Activated naive CD8-positive, alpha-beta T cell treated with anti-CD3 and anti-CD28 coated beads, Interleukin-2, amount 10 ng/mL, durations not matched to agents 7 days and 5 days (primary cell): ENCODE results near the gene ACTN1. TPM values are rescaled to one million over a fixed set of nuclear protein-coding genes. Genes with fewer than 3 reads are reported as not detected.

Experiments used
- ATAC-seq: fragments of 150-1000 bp; cut with Tn5 transposase; one replicate; pipeline ENCODE4 v1.10.0; 2021; ENCODE audit warnings: low read depth, moderate library complexity
- POLR2A ChIA-PET: fragments of 350-600 bp; sonication (Branson Sonifier 250); formaldehyde crosslinking; loops from one replicate; lab custom pipeline; 2021; ENCODE audit warnings: antibody characterized with exemption; lab: Charles Lee
- DNase-seq: peaks from one replicate; pipeline ENCODE4 v3.0.0; 2021
- H3K27ac Mint-ChIP-seq: one replicate; pipeline ENCODE4 v1.8.0; 2022; ENCODE audit warnings: mild to moderate bottlenecking, mixed read lengths
- H3K27me3 Mint-ChIP-seq: one replicate; pipeline ENCODE4 v1.8.0; 2022; ENCODE audit warnings: mild to moderate bottlenecking, moderate library complexity, mixed read lengths
- H3K36me3 Mint-ChIP-seq: one replicate; pipeline ENCODE4 v1.8.0; 2021; ENCODE audit warnings: mild to moderate bottlenecking, mixed read lengths
- H3K4me1 Mint-ChIP-seq: one replicate; pipeline ENCODE4 v1.8.0; 2021; ENCODE audit warnings: mixed read lengths
- H3K4me3 Mint-ChIP-seq: one replicate; pipeline ENCODE4 v1.8.0; 2022; ENCODE audit warnings: mild to moderate bottlenecking, moderate library complexity, mixed read lengths
- H3K9me3 Mint-ChIP-seq: one replicate; pipeline ENCODE4 v1.8.0; 2021; ENCODE audit warnings: mixed read lengths
- total RNA-seq, 2 experiments: library from RNA; stranded (reverse); gene quantifications; one replicate each; pipeline ENCODE4 v1.2.3, GENCODE V29; 2021

The ACTN1 gene
- total RNA-seq, 2 experiments from 2014 or later: 63.8 to 71.5 TPM

DNA sequence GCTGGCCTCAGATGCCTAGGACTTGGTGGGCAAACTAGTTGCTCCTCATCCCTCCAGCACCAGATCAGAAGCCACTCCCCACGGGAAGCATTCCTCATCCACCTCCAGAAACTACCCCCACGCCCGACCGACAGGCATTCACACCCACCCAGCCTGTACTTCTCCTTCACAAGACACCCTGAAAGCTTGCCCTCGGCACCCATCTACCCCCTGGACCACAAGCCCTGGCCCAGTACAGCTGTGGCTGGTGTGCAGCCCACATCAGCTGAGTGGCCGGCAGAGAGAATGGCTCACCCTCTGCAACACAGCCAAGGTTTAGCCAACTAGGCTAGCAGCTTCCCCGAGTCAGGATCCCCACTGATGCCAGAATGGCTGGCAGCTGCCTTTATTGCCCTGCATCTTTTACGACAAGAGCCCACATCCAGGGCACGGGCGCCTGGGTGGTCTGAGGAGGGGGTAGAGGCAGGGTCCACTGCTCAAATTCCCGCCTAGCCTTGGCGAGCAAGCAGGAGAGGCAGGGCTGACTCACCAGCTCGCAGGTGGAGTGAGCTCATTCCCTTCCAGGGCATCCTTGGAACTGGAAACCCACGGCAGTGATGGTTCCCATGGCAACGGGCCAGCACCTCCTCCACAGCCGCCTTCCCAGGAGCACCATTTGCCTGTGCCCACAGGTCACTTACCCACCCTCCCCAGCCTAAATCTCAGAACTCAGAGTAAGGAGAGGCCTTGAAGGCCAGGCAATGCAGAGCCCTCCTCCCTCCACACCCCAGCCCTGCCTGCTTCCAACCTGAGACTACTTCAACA lies 17.1 kb downstream of the ACTN1 start:
- Mint-ChIP-seq H3K4me1 (peaks cover 55% of the 10 kb centered on the region), H3K4me3 (no peak overlapping the region), H3K36me3 (peaks cover 9% of the 10 kb centered on the region), H3K27me3 (no peaks in the 10 kb centered on the region), H3K9me3 (no peaks in the 10 kb centered on the region), H3K27ac (peak overlapping the region; percentile 46)
- POLR2A ChIA-PET: interaction anchor here (1.0 kb wide), 1 partner anchor 95 kb away, joined by 3 read pairs; no protein-coding TSS in a partner anchor
- DNase-seq (no peak), ATAC-seq (no peak)

DNA sequence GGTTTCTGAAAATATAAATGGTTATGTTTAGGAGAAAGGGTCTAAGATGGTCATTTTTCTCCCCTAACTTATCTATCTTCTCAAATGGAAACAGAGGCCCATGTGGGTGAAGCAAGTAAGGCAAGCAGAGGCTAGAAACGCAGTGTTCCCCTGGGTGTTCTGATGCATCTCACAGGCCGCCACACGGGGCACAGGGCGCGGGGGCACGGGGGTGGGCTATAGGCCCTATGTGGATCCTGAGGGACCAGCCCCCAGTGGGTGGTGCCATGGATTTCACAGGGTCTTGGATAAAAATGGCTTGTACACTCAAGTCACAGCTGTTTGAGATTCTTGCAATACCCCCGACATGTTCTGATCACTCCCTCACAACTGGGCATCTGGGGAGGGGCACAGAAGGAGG lies 17.7 kb downstream of the ACTN1 start:
- H3K4me1 Mint-ChIP-seq: peaks cover 58% of the 10 kb centered on the region
- POLR2A ChIA-PET: no interaction called here
- no peak for DNase-seq
- peaks cover 9% of the 10 kb centered on the region for H3K36me3 Mint-ChIP-seq
- H3K9me3 Mint-ChIP-seq: no peaks in the 10 kb centered on the region
- H3K27ac Mint-ChIP-seq: no peak overlapping the region
- ATAC-seq: no peak
- H3K4me3 Mint-ChIP-seq: no peak overlapping the region
- no peaks in the 10 kb centered on the region for H3K27me3 Mint-ChIP-seq

DNA sequence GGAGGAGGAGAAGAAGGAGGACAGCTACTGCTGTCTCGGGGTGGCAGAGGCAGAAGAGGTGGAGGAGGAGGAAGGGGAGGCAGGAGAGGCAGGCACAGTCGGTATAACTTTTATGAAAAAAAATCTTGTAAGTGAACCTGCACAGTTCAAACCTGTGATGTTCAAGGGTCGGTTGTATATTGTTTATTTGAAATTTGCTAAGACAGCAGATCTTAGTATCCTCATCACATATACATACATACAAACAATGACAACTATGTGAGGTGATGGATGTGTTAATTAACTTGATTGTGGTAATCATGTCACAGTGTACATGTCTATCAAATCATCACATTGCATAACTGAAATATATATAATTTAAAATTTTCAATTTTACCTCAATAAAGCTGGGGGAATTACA lies 19.0 kb downstream of the ACTN1 start:
- peaks cover 61% of the 10 kb centered on the region for H3K4me1 Mint-ChIP-seq
- no peaks in the 10 kb centered on the region for H3K27me3 Mint-ChIP-seq
- POLR2A ChIA-PET: interaction anchor here (0.7 kb wide), 1 partner anchor 22 kb away, joined by 3 read pairs; no protein-coding TSS in a partner anchor
- H3K36me3 Mint-ChIP-seq: peaks cover 11% of the 10 kb centered on the region
- no peak overlapping the region for H3K4me3 Mint-ChIP-seq
- no peak for DNase-seq
- H3K9me3 Mint-ChIP-seq: no peaks in the 10 kb centered on the region
- no peak for ATAC-seq
- no peak overlapping the region for H3K27ac Mint-ChIP-seq

DNA sequence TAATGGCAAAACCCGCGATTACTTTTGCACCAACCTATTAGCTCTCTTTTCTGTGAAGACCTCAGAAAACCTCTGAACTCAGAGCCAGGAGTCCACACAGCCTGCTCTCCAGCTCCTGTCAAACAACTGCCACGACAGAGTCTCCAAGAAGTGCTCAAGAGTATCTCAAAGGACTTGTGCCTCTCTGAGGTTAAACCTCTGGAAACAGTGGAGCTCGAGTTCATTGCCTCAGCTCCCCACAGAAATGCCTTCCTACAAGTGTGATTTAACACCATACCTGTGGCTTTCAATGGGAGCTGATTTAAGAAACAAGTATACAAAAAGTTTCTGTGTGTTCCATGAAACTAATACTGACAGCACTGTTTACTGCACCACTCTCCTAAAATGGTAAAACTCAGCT lies 20.1 kb downstream of the ACTN1 start:
- H3K36me3 Mint-ChIP-seq: peaks cover 14% of the 10 kb centered on the region
- no peak for DNase-seq
- peak; percentile 27 for ATAC-seq
- POLR2A ChIA-PET: interaction anchor here (0.9 to 1.5 kb wide), 4 partner anchors 11 to 20 kb away, joined by 3 to 8 read pairs (median 3); no protein-coding TSS in a partner anchor
- H3K4me1 Mint-ChIP-seq: peaks cover 63% of the 10 kb centered on the region
- no peak overlapping the region for H3K4me3 Mint-ChIP-seq
- peak overlapping the region; percentile 63 for H3K27ac Mint-ChIP-seq
- H3K9me3 Mint-ChIP-seq: no peaks in the 10 kb centered on the region
- H3K27me3 Mint-ChIP-seq: no peaks in the 10 kb centered on the region

DNA sequence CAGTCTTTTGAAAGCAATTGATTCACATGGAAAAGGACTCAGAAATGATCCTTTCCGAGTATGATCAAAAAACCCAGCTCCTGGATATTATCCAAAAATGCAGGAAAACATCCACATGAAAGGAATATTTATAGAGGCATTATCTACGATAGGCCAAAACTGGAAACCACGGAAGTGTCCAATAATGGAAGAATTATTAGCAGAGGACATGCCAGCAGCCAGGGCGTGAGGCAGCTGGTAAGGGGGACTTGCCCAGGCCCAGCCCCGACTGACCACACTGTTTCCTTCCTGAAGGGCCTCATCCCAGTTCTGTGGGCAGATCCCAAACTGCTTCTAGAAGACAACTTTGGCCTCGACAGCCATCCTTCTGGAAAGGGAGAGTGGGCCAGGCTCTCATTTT lies 20.5 kb downstream of the ACTN1 start:
- no peaks in the 10 kb centered on the region for H3K9me3 Mint-ChIP-seq
- H3K27ac Mint-ChIP-seq: no peak overlapping the region
- H3K27me3 Mint-ChIP-seq: no peaks in the 10 kb centered on the region
- H3K4me1 Mint-ChIP-seq: peaks cover 62% of the 10 kb centered on the region
- ATAC-seq (no peak), DNase-seq (no peak)
- no peak overlapping the region for H3K4me3 Mint-ChIP-seq
- H3K36me3 Mint-ChIP-seq: peaks cover 14% of the 10 kb centered on the region
- POLR2A ChIA-PET: interaction anchor here (0.9 to 1.5 kb wide), 4 partner anchors 10 to 20 kb away, joined by 3 to 8 read pairs (median 3); no protein-coding TSS in a partner anchor

DNA sequence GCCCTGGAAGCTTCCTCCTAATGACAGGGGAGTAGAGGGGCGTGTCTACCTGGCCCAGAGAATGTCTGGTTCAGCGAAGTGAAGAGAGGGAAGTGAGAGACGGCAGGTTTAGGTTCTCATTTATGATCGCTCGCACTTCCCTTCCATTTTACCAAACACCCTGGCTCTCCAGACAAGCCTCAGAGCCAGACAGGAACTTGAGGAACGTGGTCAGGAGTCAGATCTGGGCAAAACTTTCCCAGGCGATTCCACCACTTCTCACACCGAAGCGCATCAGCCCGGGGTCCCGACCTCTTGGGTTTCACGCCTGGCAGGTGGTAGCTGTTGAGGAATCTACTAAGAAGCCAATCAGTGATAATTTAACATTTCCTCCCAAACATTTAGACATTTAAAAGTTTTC lies 21.3 kb downstream of the ACTN1 start:
- Mint-ChIP-seq H3K9me3 (no peaks in the 10 kb centered on the region), H3K27ac (peak overlapping the region; percentile 41), H3K27me3 (no peaks in the 10 kb centered on the region), H3K4me3 (peak overlapping the region; percentile 6), H3K36me3 (peaks cover 10% of the 10 kb centered on the region), H3K4me1 (peaks cover 62% of the 10 kb centered on the region)
- no peak for DNase-seq
- no peak for ATAC-seq
- POLR2A ChIA-PET: interaction anchor here (1.3 to 1.6 kb wide), 2 partner anchors 13 to 16 kb away, joined by 3 to 4 read pairs; no protein-coding TSS in a partner anchor

DNA sequence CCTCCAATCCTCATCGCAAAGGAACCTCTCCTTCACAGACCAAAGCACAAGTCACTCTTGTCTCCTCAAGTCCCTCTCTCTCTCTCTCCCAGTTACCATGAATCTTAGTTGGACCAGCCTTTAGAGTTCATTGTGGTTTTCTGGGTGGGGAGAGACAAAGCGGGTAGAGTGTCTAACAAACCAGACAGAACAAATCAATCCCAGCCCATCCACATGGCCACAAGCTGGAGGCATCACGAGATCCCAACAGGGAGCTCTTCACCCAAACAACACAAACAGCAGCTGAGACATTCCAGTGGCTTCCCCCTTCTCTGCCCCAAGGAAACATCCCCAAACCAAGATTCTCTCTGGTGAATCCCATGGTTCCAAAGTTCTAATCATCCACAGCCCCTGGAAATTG lies 22.4 kb downstream of the ACTN1 start:
- Mint-ChIP-seq H3K9me3 (no peaks in the 10 kb centered on the region), H3K27me3 (no peaks in the 10 kb centered on the region), H3K36me3 (peaks cover 5% of the 10 kb centered on the region), H3K27ac (peak overlapping the region; percentile 53), H3K4me1 (peaks cover 64% of the 10 kb centered on the region), H3K4me3 (peak overlapping the region; percentile 38)
- POLR2A ChIA-PET: interaction anchor here (0.5 to 2.9 kb wide), 7 partner anchors 12 to 272 kb away, joined by 3 to 7 read pairs (median 4); partner anchors contain the start of gene ACTN1
- DNase-seq (no peak), ATAC-seq (no peak)

DNA sequence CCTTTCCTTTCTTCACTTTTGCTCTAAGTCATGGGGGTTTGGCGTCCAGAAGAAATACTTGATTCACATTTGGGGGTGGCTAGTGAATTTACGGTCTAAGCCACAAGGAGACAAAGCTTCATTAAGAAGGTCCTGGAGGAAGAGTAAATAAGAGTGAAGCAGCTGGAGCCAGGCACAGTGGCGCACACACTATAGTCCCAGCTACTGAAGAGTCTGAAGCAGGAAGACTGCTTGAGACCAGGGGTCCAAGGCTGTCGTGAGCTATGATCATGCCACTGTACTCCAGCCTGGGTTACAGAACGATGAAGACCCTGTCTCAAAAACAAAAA lies 23.3 kb downstream of the ACTN1 start:
- peaks cover 71% of the 10 kb centered on the region for H3K4me1 Mint-ChIP-seq
- peak overlapping the region; percentile 79 for H3K27ac Mint-ChIP-seq
- H3K9me3 Mint-ChIP-seq: no peaks in the 10 kb centered on the region
- peak overlapping the region; percentile 40 for H3K4me3 Mint-ChIP-seq
- DNase-seq (no peak), ATAC-seq (no peak)
- H3K27me3 Mint-ChIP-seq: no peaks in the 10 kb centered on the region
- POLR2A ChIA-PET: interaction anchor here (1.2 to 2.9 kb wide), 4 partner anchors 13 to 22 kb away, joined by 4 to 7 read pairs (median 6); no protein-coding TSS in a partner anchor
- peaks cover 5% of the 10 kb centered on the region for H3K36me3 Mint-ChIP-seq

DNA sequence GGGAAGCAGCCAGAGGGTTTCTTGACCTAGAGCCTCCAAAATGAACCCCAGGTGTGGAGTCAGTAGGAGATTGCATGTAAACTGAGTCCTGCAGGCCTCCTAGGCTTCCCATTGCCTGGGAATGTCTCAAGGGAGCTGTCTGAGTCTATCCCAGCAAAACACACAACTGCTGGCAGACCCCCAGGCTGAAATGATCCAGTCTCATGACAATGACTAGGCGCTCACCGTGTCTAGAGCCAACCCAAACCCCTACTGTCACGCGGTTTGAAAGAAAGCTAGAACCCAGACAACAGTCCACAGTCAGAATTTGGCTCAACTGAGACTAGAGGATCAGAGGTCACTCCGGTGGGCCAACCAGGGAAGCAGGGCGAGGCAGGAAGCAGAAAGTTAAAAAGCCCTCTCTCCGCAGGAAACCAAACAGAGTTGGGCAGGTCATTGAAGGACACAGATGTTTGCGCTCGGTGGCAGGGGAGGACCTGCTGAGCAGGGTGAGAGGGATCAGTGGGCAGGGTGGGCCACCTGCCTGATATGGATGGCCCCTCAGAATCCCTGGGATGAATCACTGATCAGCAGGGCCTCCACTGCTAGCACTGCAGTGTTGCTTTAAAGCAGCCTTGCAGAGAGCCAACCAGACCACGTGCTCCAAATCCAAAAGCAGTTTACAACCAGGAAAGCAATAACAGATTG lies 23.8 kb downstream of the ACTN1 start:
- no peaks in the 10 kb centered on the region for H3K9me3 Mint-ChIP-seq
- DNase-seq: no peak
- H3K27me3 Mint-ChIP-seq: no peaks in the 10 kb centered on the region
- ATAC-seq: peak; percentile 19
- peak overlapping the region; percentile 40 for H3K4me3 Mint-ChIP-seq
- peaks cover 72% of the 10 kb centered on the region for H3K4me1 Mint-ChIP-seq
- POLR2A ChIA-PET: interaction anchor here (1.2 to 2.9 kb wide), 2 partner anchors 13 to 22 kb away, joined by 5 to 7 read pairs; no protein-coding TSS in a partner anchor
- H3K36me3 Mint-ChIP-seq: peaks cover 5% of the 10 kb centered on the region
- H3K27ac Mint-ChIP-seq: peak overlapping the region; percentile 79

DNA sequence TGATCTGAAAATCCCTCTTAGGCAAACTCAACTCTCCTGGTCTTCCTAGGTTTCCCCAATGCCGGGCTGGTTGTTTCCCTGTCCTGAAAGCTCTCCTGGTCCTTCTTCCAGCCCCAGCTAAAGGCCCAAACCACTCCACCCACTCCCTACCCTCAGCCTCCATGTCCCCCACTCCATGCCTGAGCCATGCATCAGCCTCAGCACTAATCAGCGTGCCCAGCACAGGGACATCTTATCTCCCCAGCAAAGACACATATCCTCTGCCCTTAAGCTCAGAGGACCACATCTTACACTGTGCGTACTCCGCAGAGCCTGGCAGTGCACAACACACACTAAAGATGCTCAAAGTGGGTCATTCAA lies 25.9 kb downstream of the ACTN1 start:
- POLR2A ChIA-PET: interaction anchor here (1.0 to 3.0 kb wide), 3 partner anchors 13 to 25 kb away, joined by 3 to 11 read pairs (median 5); no protein-coding TSS in a partner anchor
- ATAC-seq: no peak
- Mint-ChIP-seq H3K9me3 (no peaks in the 10 kb centered on the region), H3K4me1 (peaks cover 71% of the 10 kb centered on the region), H3K36me3 (peaks cover 5% of the 10 kb centered on the region), H3K27ac (peak overlapping the region; percentile 69), H3K4me3 (peak overlapping the region; percentile 36), H3K27me3 (no peaks in the 10 kb centered on the region)
- no peak for DNase-seq

DNA sequence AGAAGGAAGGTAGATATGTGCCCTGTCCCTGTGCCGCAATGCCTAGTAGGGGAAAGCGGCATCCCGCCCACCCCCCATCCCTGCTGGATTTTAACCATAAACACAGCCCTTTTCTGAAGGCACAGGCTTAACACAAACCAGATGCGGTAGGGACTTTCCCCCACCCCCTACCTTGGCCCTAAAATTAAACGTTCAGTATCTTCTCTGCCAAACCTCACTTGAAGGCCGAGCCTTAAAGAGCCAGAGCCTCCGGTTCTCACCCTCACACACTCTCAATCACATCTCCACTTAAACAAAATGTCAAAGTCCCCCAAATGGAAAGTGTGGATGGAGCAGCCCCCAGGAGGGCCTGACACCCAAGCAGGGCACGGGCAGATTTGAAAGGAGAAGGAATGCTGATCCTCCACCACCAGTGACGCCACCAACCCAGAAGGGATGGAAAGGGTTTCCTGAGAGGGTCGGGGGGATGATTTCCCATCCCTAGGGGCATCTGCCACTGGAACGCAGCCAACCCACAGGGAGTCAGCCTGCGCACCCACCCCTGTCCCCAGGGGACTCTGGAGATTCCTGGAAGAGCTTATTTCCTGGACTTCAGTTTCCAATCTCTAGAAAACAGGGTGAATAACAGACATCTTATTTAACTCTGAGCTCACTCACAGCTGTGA lies 26.4 kb downstream of the ACTN1 start:
- DNase-seq (no peak), ATAC-seq (peak; percentile 48)
- Mint-ChIP-seq H3K4me1 (peaks cover 70% of the 10 kb centered on the region), H3K9me3 (no peaks in the 10 kb centered on the region), H3K27me3 (no peaks in the 10 kb centered on the region), H3K4me3 (peak overlapping the region; percentile 59), H3K36me3 (peaks cover 5% of the 10 kb centered on the region), H3K27ac (peak overlapping the region; percentile 69)
- POLR2A ChIA-PET: interaction anchor here (0.6 to 3.0 kb wide), 4 partner anchors 13 to 25 kb away, joined by 3 to 11 read pairs (median 4); no protein-coding TSS in a partner anchor

DNA sequence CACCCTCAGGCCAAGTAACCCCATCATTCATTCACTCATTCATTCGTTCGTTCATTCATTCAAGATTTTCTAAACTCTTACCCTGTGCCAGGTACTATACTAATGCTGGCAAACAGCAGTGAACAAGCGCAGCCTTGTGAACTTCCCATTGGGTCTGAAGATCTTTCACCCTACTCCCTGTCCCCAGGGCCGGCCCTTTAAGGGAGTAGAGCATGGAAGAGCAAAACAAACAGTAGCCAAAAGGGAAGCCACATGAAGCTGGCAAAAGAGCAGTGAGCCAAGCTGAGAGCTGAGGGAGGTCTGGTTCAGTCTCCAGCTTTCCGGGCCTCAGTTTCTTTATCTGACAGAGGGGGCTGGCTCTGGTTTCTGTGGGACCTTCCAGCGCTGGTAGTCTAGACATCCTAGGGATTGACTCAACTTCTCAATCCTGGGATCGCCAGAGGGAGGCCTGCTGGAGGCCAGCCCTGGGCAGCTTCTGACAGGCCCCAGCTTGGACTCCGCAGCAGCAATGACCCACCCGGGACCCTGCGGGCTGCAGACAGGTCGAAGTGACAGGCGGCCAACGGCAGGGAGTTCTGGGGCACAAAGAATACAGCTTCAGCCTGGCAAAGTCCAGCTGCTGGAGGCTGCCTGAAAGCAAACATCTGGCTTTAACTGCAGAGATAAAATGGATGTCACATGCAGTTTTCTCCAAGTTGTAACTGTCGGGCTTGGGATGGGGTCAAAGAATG lies 27.1 kb downstream of the ACTN1 start:
- ATAC-seq (peak; percentile 7), DNase-seq (no peak)
- Mint-ChIP-seq H3K36me3 (peaks cover 5% of the 10 kb centered on the region), H3K27ac (peak overlapping the region; percentile 60), H3K4me3 (peak overlapping the region; percentile 59), H3K9me3 (no peaks in the 10 kb centered on the region), H3K27me3 (no peaks in the 10 kb centered on the region), H3K4me1 (peaks cover 70% of the 10 kb centered on the region)
- POLR2A ChIA-PET: interaction anchor here (0.6 to 3.0 kb wide), 3 partner anchors 13 to 26 kb away, joined by 3 to 11 read pairs (median 4); no protein-coding TSS in a partner anchor
